Left lung (tissue), 10 donors: Measurements from ENCODE around the gene RNU7-1. TPM values are rescaled to one million over a fixed set of nuclear protein-coding genes. Genes with fewer than 3 reads are reported as not detected.
"Not testable (repeated sequence)": the region's sequence is repeated elsewhere in the genome, so short reads cannot be mapped to it uniquely, and the experiment has no call there.

Source experiments
- ATAC-seq: fragments of 200-7000 bp; cut with Tn5 transposase; one replicate; pipeline ENCODE4 v1.9.1; 2020; ENCODE audit warnings: moderate library complexity
- DNase-seq, 4 donors: peaks; one replicate each; pipeline ENCODE4 v3.0.0-alpha.2; 2013 to 2020
- H3K27ac ChIP-seq, 2 donors: fragments of 200-600 bp; sonication (generic) in 1 of 2; one replicate each; pipeline versions ENCODE4 v1.5.0 to v1.8.0; 2020 to 2021
- H3K27me3 ChIP-seq, 2 donors: fragments of 200-600 bp; sonication (generic) in 1 of 2; one replicate each; pipeline versions ENCODE4 v1.5.0 to v1.8.0; 2020 to 2021
- H3K36me3 ChIP-seq, 2 donors: fragments of 200-600 bp; sonication (generic) in 1 of 2; one replicate each; pipeline versions ENCODE4 v1.5.0 to v1.8.0; 2020 to 2021
- H3K4me1 ChIP-seq, 2 donors: fragments of 200-600 bp; one replicate each; pipeline ENCODE4 v1.8.0; 2021
- H3K4me3 ChIP-seq, 2 donors: fragments of 200-600 bp; sonication (generic) in 1 of 2; one replicate each; pipeline versions ENCODE4 v1.5.0 to v1.8.0; 2020 to 2021; ENCODE audit warnings: mild to moderate bottlenecking in 1 of 2
- H3K9me3 ChIP-seq, 2 donors: fragments of 200-600 bp; sonication (generic) in 1 of 2; one replicate each; pipeline versions ENCODE4 v1.5.0 to v1.8.0; 2020 to 2021
- CTCF ChIP-seq, 2 donors: fragments of 200-600 bp; sonication (generic) in 1 of 2; IDR thresholded peaks; one replicate each; pipeline versions ENCODE4 v1.5.0 to v1.8.0; 2021; ENCODE audit warnings: antibody characterized with exemption in 2 of 2
- intact Hi-C, 2 donors: fragments of 100-400 bp; cut with DNase I; formaldehyde crosslinking; loops; one replicate each; pipeline versions ENCODE4 v1.11.2 to v1.14.2; 2022
- polyA plus RNA-seq, 6 donors: library from polyadenylated mRNA; unstranded; fragments of 120-200 nt; gene quantifications; one replicate each; pipeline ENCODE4 v1.2.1, GENCODE V29; 2013; ENCODE audit not compliant: insufficient read length in 6 of 6
- total RNA-seq, 2 donors: library from RNA; stranded (reverse); fragmentation: NEBNext Ultra II Directional; extraction: Animal tissue kit (Norgen Biotek cat#: 25700); gene quantifications; one replicate each; pipeline ENCODE4 v1.2.1, GENCODE V29; 2021
- donor health status: DM: no; HTN: yes; CAD: no.
- donor health status: DM: no; HTN: no; CAD: no.

The RNU7-1 gene
- total and polyA plus RNA-seq, 8 donors = 7.9 to 9.7 TPM; not detected in 6

GRCh38 chr12:6905414-6906040 lies 38.1 kb upstream of the RNU7-1 start:
- intact Hi-C loops = no loop called here
- DNase-seq = peak in 1 of 4 donors; percentile 30
- Histone ChIP-seq H3K27me3 (no peaks in the 10 kb centered on the region), H3K4me1 (peaks cover 4 to 13% of the 10 kb centered on the region in 2 donors), H3K27ac (peak overlapping the region in 1 of 2 donors; percentile 88), H3K4me3 (peak overlapping the region in 1 of 2 donors; percentile 64), H3K9me3 (no peaks in the 10 kb centered on the region), H3K36me3 (no peaks in the 10 kb centered on the region)
- TF ChIP-seq CTCF (IDR thresholded peaks at IDR 0.05) = no peak
- no peak for ATAC-seq

- peak in 1 of 4 donors; percentile 6 for DNase-seq
- peaks cover 4 to 13% of the 10 kb centered on the region in 2 donors for H3K4me1 ChIP-seq
- H3K27ac ChIP-seq, ATAC-seq, H3K4me3 ChIP-seq, H3K9me3 ChIP-seq, H3K36me3 ChIP-seq, intact Hi-C loops: not testable (repeated sequence)
- peaks cover 0 to 12% of the 10 kb centered on the region in 2 donors for H3K27me3 ChIP-seq
Observed at GRCh38 chr12:6908141-6908540, 35.5 kb upstream of the RNU7-1 start.

- ATAC-seq (no peak), DNase-seq (peak in 1 of 4 donors; percentile 18)
- intact Hi-C loops = no loop called here
- Histone ChIP-seq H3K27ac (no peak overlapping the region), H3K4me3 (no peak overlapping the region), H3K36me3 (no peaks in the 10 kb centered on the region), H3K4me1 (peaks cover 4 to 18% of the 10 kb centered on the region in 2 donors), H3K27me3 (peaks cover 0 to 26% of the 10 kb centered on the region in 2 donors), H3K9me3 (no peaks in the 10 kb centered on the region)
- TF ChIP-seq CTCF (IDR thresholded peaks at IDR 0.05) = no peak
Observed at GRCh38 chr12:6909421-6910145, 34.0 kb upstream of the RNU7-1 start.

- Histone ChIP-seq H3K4me1 (peaks cover 0 to 24% of the 10 kb centered on the region in 2 donors), H3K27me3 (peaks cover 0 to 40% of the 10 kb centered on the region in 2 donors), H3K9me3 (no peaks in the 10 kb centered on the region), H3K4me3 (no peak overlapping the region), H3K27ac (no peak overlapping the region), H3K36me3 (no peaks in the 10 kb centered on the region)
- ATAC-seq (no peak), DNase-seq (peak in 1 of 4 donors; percentile 28)
- intact Hi-C loops = no loop called here
- TF ChIP-seq CTCF (IDR thresholded peaks at IDR 0.05) = no peak
Observed at GRCh38 chr12:6912164-6912935, 31.3 kb upstream of the RNU7-1 start.

GRCh38 chr12:6914246-6914946 lies 29.2 kb upstream of the RNU7-1 start, which contains the start of gene ENO2:
TSS of gene ENO2 (plus strand) at chr12:6914580. CDS start at chr12:6915833, 1,253 bp downstream.
- peak within 1 kb of the TSS; percentile 61 to 66 for H3K27ac ChIP-seq
- peaks cover 0 to 24% of the 10 kb centered on the region in 2 donors for H3K4me1 ChIP-seq
- H3K36me3 ChIP-seq = peaks cover 0 to 8% of the 10 kb centered on the region in 2 donors
- DNase-seq (peak in 3 of 4 donors; percentile 69 to 92 (median 84)), ATAC-seq (peak; percentile 92)
- no peaks in the 10 kb centered on the region for H3K9me3 ChIP-seq
- peaks cover 0 to 40% of the 10 kb centered on the region in 2 donors for H3K27me3 ChIP-seq
- intact Hi-C loops = no loop called here
- no peak for TF ChIP-seq CTCF (IDR thresholded peaks at IDR 0.05)
- peak within 1 kb of the TSS; percentile 44 to 58 for H3K4me3 ChIP-seq
